Mesothelial cell of epicardium (in vitro differentiated cells): ENCODE results near the gene PTCH1. TPM values are rescaled to one million over a fixed set of nuclear protein-coding genes. Genes with fewer than 3 reads are reported as not detected.

Experiments
- DNase-seq, 2 experiments: peaks; one replicate each; pipeline ENCODE4 v3.0.0; 2021; ENCODE audit warnings: low spot score in 2 of 2; ENCODE audit not compliant: unreplicated experiment in 2 of 2
- H3K27ac Mint-ChIP-seq: 2 replicates; pipeline ENCODE4 v1.8.0; 2021; ENCODE audit warnings: mixed read lengths
- H3K27me3 Mint-ChIP-seq: 2 replicates; pipeline ENCODE4 v1.8.0; 2021; ENCODE audit warnings: low read depth, mixed read lengths
- H3K36me3 Mint-ChIP-seq: 2 replicates; pipeline ENCODE4 v1.8.0; 2021; ENCODE audit warnings: mixed read lengths
- H3K4me1 Mint-ChIP-seq: 2 replicates; pipeline ENCODE4 v1.8.0; 2021; ENCODE audit warnings: mixed read lengths
- H3K4me3 Mint-ChIP-seq: 2 replicates; pipeline ENCODE4 v1.8.0; 2021; ENCODE audit warnings: mild to moderate bottlenecking, moderate library complexity, mixed read lengths
- H3K9me3 Mint-ChIP-seq: 2 replicates; pipeline ENCODE4 v1.8.0; 2021; ENCODE audit warnings: mixed read lengths
- total RNA-seq: library from RNA; stranded (reverse); gene quantifications from 3 replicates; pipeline ENCODE4 v1.2.1, GENCODE V29; 2021
- TF ChIP-seq, protein P1 (sequence below): fragments of 200-600 bp; sonication (generic); IDR thresholded peaks from one replicate; pipeline ENCODE4 v1.5.0; 2021; ENCODE audit warnings: antibody characterized with exemption; ENCODE audit not compliant: unreplicated experiment

PTCH1 gene
- total RNA-seq, 1 donor from 2014 or later: 36.1 TPM

GRCh38 chr9:95407524-95407923, 109.2 kb downstream of the PTCH1 start:
- TF ChIP-seq, protein P1, sequence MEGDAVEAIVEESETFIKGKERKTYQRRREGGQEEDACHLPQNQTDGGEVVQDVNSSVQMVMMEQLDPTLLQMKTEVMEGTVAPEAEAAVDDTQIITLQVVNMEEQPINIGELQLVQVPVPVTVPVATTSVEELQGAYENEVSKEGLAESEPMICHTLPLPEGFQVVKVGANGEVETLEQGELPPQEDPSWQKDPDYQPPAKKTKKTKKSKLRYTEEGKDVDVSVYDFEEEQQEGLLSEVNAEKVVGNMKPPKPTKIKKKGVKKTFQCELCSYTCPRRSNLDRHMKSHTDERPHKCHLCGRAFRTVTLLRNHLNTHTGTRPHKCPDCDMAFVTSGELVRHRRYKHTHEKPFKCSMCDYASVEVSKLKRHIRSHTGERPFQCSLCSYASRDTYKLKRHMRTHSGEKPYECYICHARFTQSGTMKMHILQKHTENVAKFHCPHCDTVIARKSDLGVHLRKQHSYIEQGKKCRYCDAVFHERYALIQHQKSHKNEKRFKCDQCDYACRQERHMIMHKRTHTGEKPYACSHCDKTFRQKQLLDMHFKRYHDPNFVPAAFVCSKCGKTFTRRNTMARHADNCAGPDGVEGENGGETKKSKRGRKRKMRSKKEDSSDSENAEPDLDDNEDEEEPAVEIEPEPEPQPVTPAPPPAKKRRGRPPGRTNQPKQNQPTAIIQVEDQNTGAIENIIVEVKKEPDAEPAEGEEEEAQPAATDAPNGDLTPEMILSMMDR: no peak
- no peak overlapping the region for H3K27ac Mint-ChIP-seq
- H3K36me3 Mint-ChIP-seq: peaks cover 15% of the 10 kb centered on the region
- H3K4me1 Mint-ChIP-seq: peaks cover 12% of the 10 kb centered on the region
- no peaks in the 10 kb centered on the region for H3K27me3 Mint-ChIP-seq
- H3K9me3 Mint-ChIP-seq: peaks cover 25% of the 10 kb centered on the region
- DNase-seq: no peak
- H3K4me3 Mint-ChIP-seq: no peak overlapping the region

GRCh38 chr9:95406121-95406520, 110.7 kb downstream of the PTCH1 start:
- TF ChIP-seq, protein P1: no peak
- Mint-ChIP-seq H3K9me3 (peaks cover 39% of the 10 kb centered on the region), H3K4me1 (peaks cover 12% of the 10 kb centered on the region), H3K4me3 (no peak overlapping the region), H3K27me3 (no peaks in the 10 kb centered on the region), H3K36me3 (peaks cover 25% of the 10 kb centered on the region), H3K27ac (no peak overlapping the region)
- no peak for DNase-seq

GRCh38 chr9:95399261-95399660, 117.5 kb downstream of the PTCH1 start:
- Mint-ChIP-seq H3K27me3 (no peaks in the 10 kb centered on the region), H3K27ac (no peak overlapping the region)

More at GRCh38 chr9:95399261-95399660, 117.5 kb downstream of the PTCH1 start:
- H3K4me3 Mint-ChIP-seq: no peak overlapping the region
- H3K36me3 Mint-ChIP-seq: peaks cover 58% of the 10 kb centered on the region
- peaks cover 67% of the 10 kb centered on the region for H3K9me3 Mint-ChIP-seq
- TF ChIP-seq, protein P1: no peak
- no peaks in the 10 kb centered on the region for H3K4me1 Mint-ChIP-seq
- DNase-seq: no peak

Other genes starting within 250 kb of the PTCH1 start
- 20.2 to 22.5 TPM (median 22.5 TPM) in 3 replicates for gene FANCC, start 199.3 kb downstream of the PTCH1 start, total RNA-seq